Lung (tissue), 12 donors: Measurements from ENCODE around the gene GPRC5A. TPM values are rescaled to one million over a fixed set of nuclear protein-coding genes. Genes with fewer than 3 reads are reported as not detected.

Experiments
- ATAC-seq: fragments of 200-7000 bp; cut with Tn5 transposase; one replicate; pipeline ENCODE4 v1.9.1; 2020; ENCODE audit warnings: moderate number of reproducible peaks; ENCODE audit not compliant: insufficient read depth, low FRiP score
- DNase-seq, 3 donors: peaks; one replicate each; pipeline ENCODE4 v3.0.0-alpha.2; 2013 to 2017
- H3K27ac ChIP-seq, 2 donors: one replicate each; pipeline ENCODE4 v1.5.1; 2013; ENCODE audit warnings: mild to moderate bottlenecking in 2 of 2, moderate library complexity in 2 of 2, control low read depth in 1 of 2, inconsistent platforms in 1 of 2, low read depth in 1 of 2, low read length in 1 of 2
- H3K27me3 ChIP-seq, 3 donors: one replicate each; pipeline ENCODE4 v1.5.1; 2013; ENCODE audit warnings: low read length in 2 of 3; ENCODE audit not compliant: control insufficient read depth in 3 of 3, insufficient read depth in 3 of 3
- H3K36me3 ChIP-seq, 4 donors: one replicate each; pipeline ENCODE4 v1.5.1; 2013; ENCODE audit warnings: low read length in 4 of 4, mild to moderate bottlenecking in 1 of 4, moderate library complexity in 1 of 4; ENCODE audit not compliant: control insufficient read depth in 4 of 4, insufficient read depth in 4 of 4
- H3K4me1 ChIP-seq, 5 donors: one replicate each; pipeline ENCODE4 v1.5.1; 2013; ENCODE audit warnings: low read length in 5 of 5, mild to moderate bottlenecking in 2 of 5, moderate library complexity in 1 of 5; ENCODE audit not compliant: control insufficient read depth in 5 of 5, insufficient read depth in 5 of 5
- H3K4me3 ChIP-seq: one replicate; pipeline ENCODE4 v1.5.1; 2013; ENCODE audit warnings: mild to moderate bottlenecking, control low read depth, moderate library complexity
- H3K9ac ChIP-seq, 2 donors: one replicate each; pipeline ENCODE4 v1.5.1; 2013; ENCODE audit warnings: low read length in 2 of 2, control low read depth in 1 of 2; ENCODE audit not compliant: insufficient read depth in 1 of 2
- H3K9me3 ChIP-seq, 4 donors: one replicate each; pipeline ENCODE4 v1.5.1; 2013; ENCODE audit warnings: low read length in 3 of 4, mild to moderate bottlenecking in 1 of 4, moderate library complexity in 1 of 4; ENCODE audit not compliant: control insufficient read depth in 4 of 4, insufficient read depth in 3 of 4
- CTCF ChIP-seq: IDR thresholded peaks from 2 replicates; pipeline ENCODE4 v1.5.1; 2012; ENCODE audit warnings: mild to moderate bottlenecking; ENCODE audit errors: control extremely low read depth, extremely low read depth
- WGBS, 2 donors: extraction: QIAGEN DNeasy Blood & Tissue Kit; methylation state at CpG; one replicate each; pipeline ENCODE4 v1.1.7; 2013; 5-methylcytosine and 5-hydroxymethylcytosine counted together
- polyA plus RNA-seq, 2 donors: library from polyadenylated mRNA; stranded (reverse); fragments of 200-250 nt; gene quantifications; one replicate each; pipeline ENCODE4 v1.2.1, GENCODE V29; 2013
- total RNA-seq, 2 donors: library from RNA; depleted of rRNA in 1 of 2; stranded (reverse); fragments of >200 nt in 1 of 2; gene quantifications; one replicate each; pipeline ENCODE4 v1.2.1, GENCODE V29; 2014 to 2021
- donor health status: control.
- donor health status: control.
- donor health status: Bipolar disorder and iron deficiency.
- donor health status: healthy.
- donor health status: DM: yes; HTN: yes; CAD: no.

Gene GPRC5A
- total and polyA plus RNA-seq, 4 donors = 117 to 418 (median 172) TPM

GRCh38 chr12:12908711-12909110, 17.3 kb downstream of the GPRC5A start:
- no peak for TF ChIP-seq CTCF
- Histone ChIP-seq H3K27me3 (no peaks in the 10 kb centered on the region), H3K4me1 (peaks cover 0 to 2% (median 0%) of the 10 kb centered on the region in 5 donors), H3K36me3 (peaks cover 0 to 3% (median 0%) of the 10 kb centered on the region in 4 donors), H3K4me3 (no peak overlapping the region), H3K9me3 (no peaks in the 10 kb centered on the region), H3K27ac (no peak overlapping the region), H3K9ac (no peak overlapping the region)
- no peak for ATAC-seq
- no peak for DNase-seq
- WGBS, 2 donors = 83 to 92% methylated on average over 12 of the region's 12 CpGs

- Histone ChIP-seq H3K27me3 (no peaks in the 10 kb centered on the region), H3K27ac (no peak overlapping the region), H3K9ac (no peak overlapping the region), H3K4me3 (no peak overlapping the region), H3K36me3 (peaks cover 0 to 3% (median 0%) of the 10 kb centered on the region in 4 donors), H3K4me1 (peaks cover 0 to 2% (median 0%) of the 10 kb centered on the region in 5 donors), H3K9me3 (no peaks in the 10 kb centered on the region)
- TF ChIP-seq CTCF = no peak
- no peak for DNase-seq
- no peak for ATAC-seq
- WGBS, 2 donors = 20 to 40% methylated on average over 4 of the region's 4 CpGs
These were observed 18.0 kb downstream of the GPRC5A start for GRCh38 chr12:12909228-12909994.

GRCh38 chr12:12909995-12910420, 18.6 kb downstream of the GPRC5A start:
- DNase-seq (peak in 2 of 3 donors; percentile 56 to 73), ATAC-seq (peak; percentile 73)
- TF ChIP-seq CTCF = no peak
- no peak overlapping the region for H3K9ac ChIP-seq
- 29 to 32% methylated on average over 4 of the region's 4 CpGs for WGBS, 2 donors
- H3K27ac ChIP-seq = no peak overlapping the region
- no peaks in the 10 kb centered on the region for H3K27me3 ChIP-seq
- peaks cover 0 to 3% (median 0%) of the 10 kb centered on the region in 4 donors for H3K36me3 ChIP-seq
- no peaks in the 10 kb centered on the region for H3K9me3 ChIP-seq
- no peak overlapping the region for H3K4me3 ChIP-seq
- peaks cover 0 to 2% (median 0%) of the 10 kb centered on the region in 5 donors for H3K4me1 ChIP-seq
